HepG2 (cell line): ENCODE results near the gene LCAT. TPM values are rescaled to one million over a fixed set of nuclear protein-coding genes. Genes with fewer than 3 reads are reported as not detected.

Experiments
- CCDC6 ChIP-seq: sonication (generic); formaldehyde crosslinking; IDR thresholded peaks from 2 replicates; pipeline ENCODE4 v1.8.1; 2022; ENCODE audit warnings: mild to moderate bottlenecking, missing genetic modification reagents, moderate library complexity
- DMAP1 ChIP-seq: IDR thresholded peaks from 2 replicates; pipeline ENCODE4 v1.6.1; 2016
- EZH2 ChIP-seq: conservative IDR thresholded peaks from 2 replicates; pipeline ENCODE4 v1.6.1; 2012; ENCODE audit warnings: mild to moderate bottlenecking, low read depth, low read length, moderate library complexity
- FOXP4 ChIP-seq: sonication (generic); formaldehyde crosslinking; IDR thresholded peaks from 2 replicates; pipeline ENCODE4 v1.4.0; 2020; ENCODE audit warnings: missing genetic modification reagents
- GFI1 ChIP-seq: sonication (generic); formaldehyde crosslinking; IDR thresholded peaks from 2 replicates; pipeline ENCODE4 v1.5.0; 2020; ENCODE audit warnings: missing genetic modification reagents, mild to moderate bottlenecking, borderline replicate concordance
- GMEB2 ChIP-seq: IDR thresholded peaks from 2 replicates; pipeline ENCODE4 v1.6.1; 2016; ENCODE audit warnings: missing biosample characterization, missing genetic modification reagents, low read depth
- NR2F6 ChIP-seq, 2 experiments: IDR thresholded peaks; 2 replicates each; pipeline ENCODE4 v1.6.1; 2016; ENCODE audit warnings: antibody characterized with exemption in 1 of 2, mild to moderate bottlenecking in 1 of 2
- NR3C1 ChIP-seq: sonication (generic); formaldehyde crosslinking; IDR thresholded peaks from 2 replicates; pipeline ENCODE4 v1.4.0; 2020; ENCODE audit warnings: missing genetic modification reagents
- RARA ChIP-seq: IDR thresholded peaks from 2 replicates; pipeline ENCODE4 v1.6.1; 2016; ENCODE audit warnings: missing genetic modification reagents, missing compliant biosample characterization
- RERE ChIP-seq: IDR thresholded peaks from 2 replicates; pipeline ENCODE4 v1.6.1; 2016; ENCODE audit warnings: low read depth, missing genetic modification reagents, missing compliant biosample characterization
- SETDB1 ChIP-seq: sonication (generic); formaldehyde crosslinking; IDR thresholded peaks from 2 replicates; pipeline ENCODE4 v1.5.1; 2020; ENCODE audit warnings: missing genetic modification reagents, mild to moderate bottlenecking, borderline replicate concordance
- TEF ChIP-seq: sonication (generic); formaldehyde crosslinking; IDR thresholded peaks from 2 replicates; pipeline ENCODE4 v1.5.0; 2020; ENCODE audit warnings: missing genetic modification reagents
- TFE3 ChIP-seq: IDR thresholded peaks from 2 replicates; pipeline ENCODE4 v1.6.1; 2016
- ZFP36L1 ChIP-seq: sonication (generic); formaldehyde crosslinking; IDR thresholded peaks from 2 replicates; pipeline ENCODE4 v1.8.0; 2022; ENCODE audit warnings: mild to moderate bottlenecking, missing genetic modification reagents, moderate library complexity
- ZNF121 ChIP-seq: sonication (generic); formaldehyde crosslinking; IDR thresholded peaks from 2 replicates; pipeline ENCODE4 v1.5.0; 2020; ENCODE audit warnings: mild to moderate bottlenecking, missing genetic modification reagents
- ZNF326 ChIP-seq: sonication (generic); formaldehyde crosslinking; IDR thresholded peaks from 2 replicates; pipeline ENCODE4 v1.4.0; 2020; ENCODE audit warnings: missing genetic modification reagents, borderline replicate concordance
- ZNF451 ChIP-seq: sonication (generic); formaldehyde crosslinking; IDR thresholded peaks from 2 replicates; pipeline ENCODE4 v1.5.0; 2020; ENCODE audit warnings: mild to moderate bottlenecking, missing genetic modification reagents
- polyA plus RNA-seq, 8 experiments: library from polyadenylated mRNA; depleted of rRNA in 3 of 8; stranded (reverse) in 7 of 8; unstranded in 1 of 8; fragments of >200 nt; fragmentation: Illumina TruSeq in 4 of 8; extraction: Trizol in 4 of 8; gene quantifications; 2 replicates each; pipeline versions ENCODE4 v1.2.1 to v1.2.3, GENCODE V29; 2011 to 2016; ENCODE audit warnings: low read depth in 4 of 8, missing spikeins in 1 of 8, mixed read lengths in 1 of 8; ENCODE audit not compliant: insufficient read depth in 1 of 8
- total RNA-seq, 5 experiments: library from RNA; depleted of rRNA; stranded (reverse); fragments of >200 nt; fragmentation: Illumina TruSeq; extraction: Trizol; gene quantifications; 2 replicates each; pipeline ENCODE4 v1.2.3, GENCODE V29; 2016; ENCODE audit warnings: low read depth in 1 of 5

The LCAT gene
- total and polyA plus RNA-seq, 2 of the 13 experiments (the other 11 are each of a cell fraction or from before 2014, with no cell fraction given), result 36.1 to 38.9 TPM

GRCh38 chr16:67968400-67969253 is 24.7 kb upstream of the LCAT start, which contains the start of gene SLC12A4 (continued):
- TF ChIP-seq NR2F6 (IDR thresholded peaks at IDR 0.05) (0 out of 2 replicates have a peak, but pooled peaks have one; percentile 7), NR2F6 (CRISPR knock-in tag; IDR thresholded peaks at IDR 0.05) (peak; percentile 16; the same call in 1 of the 2 replicates), EZH2 (no peak), TFE3 (CRISPR knock-in tag) (no peak), ZNF326 (no peak), ZNF451 (CRISPR knock-in tag) (peak; percentile 90), ZNF121 (CRISPR knock-in tag) (peak; percentile 99), GFI1 (CRISPR knock-in tag) (no peak; the same call in 1 of the 2 replicates), RERE (CRISPR knock-in tag) (no peak), GMEB2 (no peak), SETDB1 (no peak), DMAP1 (0 out of 2 replicates have a peak, but pooled peaks have one; percentile 39), CCDC6 (CRISPR knock-in tag) (peak; percentile 56; the same call in 1 of the 2 replicates), ZFP36L1 (CRISPR knock-in tag) (no peak), NR3C1 (no peak), TEF (CRISPR knock-in tag) (0 out of 2 replicates have a peak, but pooled peaks have one; percentile 36), RARA (CRISPR knock-in tag) (peak; percentile 47; the same call in 1 of the 2 replicates), FOXP4 (no peak; the same call in 1 of the 2 replicates)
